Measurements from ENCODE around the gene SLCO2A1. TPM values are rescaled to one million over a fixed set of nuclear protein-coding genes. Genes with fewer than 3 reads are reported as not detected.

Gene SLCO2A1
- total RNA-seq, 2 donors from 2014 or later, result 0.10 TPM; not detected in 1

DNA sequence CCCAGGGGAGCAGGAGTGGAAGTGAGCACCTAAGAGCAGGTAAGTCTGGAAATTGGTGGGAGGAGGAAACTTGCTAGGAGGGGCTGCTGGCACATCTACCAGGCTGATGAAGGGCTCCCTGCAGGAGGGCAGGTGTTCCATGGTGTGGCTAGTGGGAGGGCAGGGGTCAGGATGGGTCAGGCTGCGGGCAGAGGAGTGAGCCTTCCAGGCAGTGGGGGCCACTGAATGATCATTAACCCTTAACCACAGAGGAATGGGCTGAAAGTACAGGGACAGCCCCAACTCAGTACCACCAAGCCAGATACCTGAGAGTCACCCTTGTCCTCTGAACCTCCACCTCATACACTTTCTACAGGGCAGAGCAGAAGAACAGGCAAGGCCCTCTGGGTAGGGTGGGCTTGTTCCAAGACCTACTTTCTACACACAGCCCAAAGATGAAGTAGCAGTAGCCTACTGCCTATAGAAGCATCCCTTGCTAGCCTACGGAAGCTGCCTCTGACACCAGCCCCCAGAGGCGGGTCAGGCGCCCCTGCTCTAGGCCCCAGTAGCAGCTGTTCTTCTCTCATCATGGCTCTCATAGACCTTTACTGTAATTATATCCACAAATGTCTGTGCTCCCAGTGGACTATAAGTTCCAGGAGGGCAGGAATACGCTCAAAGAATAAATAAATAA lies 138.6 kb downstream of the SLCO2A1 start:
- Mint-ChIP-seq H3K27me3 (ENCODE audit: low read depth) (peaks cover 20% of the 10 kb centered on the region), H3K4me1 (ENCODE audit: low read depth) (no peaks in the 10 kb centered on the region), H3K9me3 (no peaks in the 10 kb centered on the region), H3K27ac (no peak overlapping the region), H3K4me3 (no peak overlapping the region), H3K36me3 (ENCODE audit: insufficient read depth in 2 of 2) (no peaks in the 10 kb centered on the region)
- no peak for DNase-seq
- no peak for ATAC-seq (replicated peaks in 1 of 2)

GRCh38 chr3:133890037-133890436 lies 139.7 kb downstream of the SLCO2A1 start:
- ATAC-seq (replicated peaks in 1 of 2), result no peak
- Mint-ChIP-seq H3K4me1 (ENCODE audit: low read depth) (no peaks in the 10 kb centered on the region), H3K36me3 (ENCODE audit: insufficient read depth in 2 of 2) (no peaks in the 10 kb centered on the region), H3K27me3 (ENCODE audit: low read depth) (peaks cover 24% of the 10 kb centered on the region), H3K4me3 (no peak overlapping the region), H3K9me3 (no peaks in the 10 kb centered on the region), H3K27ac (no peak overlapping the region)
- DNase-seq, result no peak

DNA sequence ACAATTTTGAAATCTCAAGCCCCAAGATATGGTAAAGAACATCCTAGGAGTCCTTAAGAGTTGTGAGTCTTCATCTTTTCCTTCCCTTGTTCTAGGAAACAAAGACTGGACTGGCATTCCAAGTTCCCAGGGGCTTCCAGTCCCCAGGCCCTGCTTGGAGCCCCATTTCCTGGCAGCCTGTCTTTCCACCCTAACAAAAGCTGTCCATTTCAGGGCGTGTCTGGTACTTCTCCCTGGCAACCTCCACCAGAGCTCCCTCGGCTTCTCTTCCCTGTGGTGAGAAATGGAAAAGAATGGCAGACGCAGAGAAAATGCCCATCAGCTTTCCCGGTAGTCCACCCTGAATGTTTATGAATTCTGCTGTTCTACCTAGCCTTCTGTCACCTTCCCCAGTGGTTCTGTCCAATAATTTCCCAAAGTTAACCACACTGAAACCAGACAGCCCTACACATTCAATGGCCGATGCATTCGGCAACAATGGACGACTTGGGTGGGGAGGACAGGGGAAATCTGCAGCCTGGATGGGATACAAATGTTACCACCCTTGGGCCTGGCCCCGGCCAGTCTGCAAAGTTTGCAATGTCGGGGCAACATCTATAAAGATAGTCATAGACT lies 140.9 kb downstream of the SLCO2A1 start:
- no peak for DNase-seq
- Mint-ChIP-seq H3K27me3 (ENCODE audit: low read depth) (peaks cover 24% of the 10 kb centered on the region), H3K4me3 (no peak overlapping the region), H3K4me1 (ENCODE audit: low read depth) (no peaks in the 10 kb centered on the region), H3K36me3 (ENCODE audit: insufficient read depth in 2 of 2) (no peaks in the 10 kb centered on the region), H3K9me3 (no peaks in the 10 kb centered on the region), H3K27ac (no peak overlapping the region)
- no peak for ATAC-seq (replicated peaks in 1 of 2)

DNA sequence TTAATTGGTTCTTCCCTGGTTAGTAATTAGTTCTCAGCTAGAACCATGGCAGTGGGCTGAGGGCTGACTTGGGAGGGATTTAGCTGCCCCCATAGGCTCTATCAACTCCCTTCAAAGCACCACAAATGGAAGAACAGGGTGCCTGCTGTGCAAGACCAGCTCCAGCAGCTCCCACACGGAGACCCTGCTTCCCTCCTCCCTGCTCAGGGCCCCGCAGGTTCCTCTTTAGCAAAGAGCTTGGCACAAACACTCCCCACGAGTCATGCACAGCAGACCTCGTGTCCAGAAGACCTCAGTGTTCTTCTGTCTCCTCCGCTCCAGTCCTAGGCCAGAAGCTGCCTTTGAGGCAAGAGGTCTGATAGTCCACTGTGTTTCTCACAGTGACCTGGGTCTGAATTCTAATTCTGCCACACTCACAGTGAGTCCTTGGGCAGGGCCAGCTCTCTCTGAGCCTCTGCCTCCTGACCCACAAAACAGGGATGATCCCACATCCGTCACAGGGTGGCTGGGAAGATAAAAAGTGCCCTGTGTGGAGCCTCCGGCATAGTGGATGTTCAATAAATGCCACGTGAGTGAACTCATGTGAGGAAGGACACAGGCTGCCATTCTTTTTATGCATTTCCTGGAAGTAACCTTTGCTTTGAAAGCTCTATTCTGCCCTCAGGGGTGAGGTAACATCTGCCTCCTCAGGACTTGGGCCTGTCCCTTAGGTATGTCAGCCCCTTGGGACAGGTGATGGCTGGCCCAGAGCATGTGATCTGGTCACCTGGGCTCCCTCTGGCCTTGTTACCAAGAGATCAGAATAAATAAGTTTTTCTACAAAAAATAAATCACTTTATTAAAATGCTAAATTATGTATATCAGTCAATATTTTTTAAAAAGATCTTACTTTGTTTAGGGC lies 141.7 kb downstream of the SLCO2A1 start:
- no peak overlapping the region for H3K27ac Mint-ChIP-seq
- H3K9me3 Mint-ChIP-seq, result no peaks in the 10 kb centered on the region

DNA sequence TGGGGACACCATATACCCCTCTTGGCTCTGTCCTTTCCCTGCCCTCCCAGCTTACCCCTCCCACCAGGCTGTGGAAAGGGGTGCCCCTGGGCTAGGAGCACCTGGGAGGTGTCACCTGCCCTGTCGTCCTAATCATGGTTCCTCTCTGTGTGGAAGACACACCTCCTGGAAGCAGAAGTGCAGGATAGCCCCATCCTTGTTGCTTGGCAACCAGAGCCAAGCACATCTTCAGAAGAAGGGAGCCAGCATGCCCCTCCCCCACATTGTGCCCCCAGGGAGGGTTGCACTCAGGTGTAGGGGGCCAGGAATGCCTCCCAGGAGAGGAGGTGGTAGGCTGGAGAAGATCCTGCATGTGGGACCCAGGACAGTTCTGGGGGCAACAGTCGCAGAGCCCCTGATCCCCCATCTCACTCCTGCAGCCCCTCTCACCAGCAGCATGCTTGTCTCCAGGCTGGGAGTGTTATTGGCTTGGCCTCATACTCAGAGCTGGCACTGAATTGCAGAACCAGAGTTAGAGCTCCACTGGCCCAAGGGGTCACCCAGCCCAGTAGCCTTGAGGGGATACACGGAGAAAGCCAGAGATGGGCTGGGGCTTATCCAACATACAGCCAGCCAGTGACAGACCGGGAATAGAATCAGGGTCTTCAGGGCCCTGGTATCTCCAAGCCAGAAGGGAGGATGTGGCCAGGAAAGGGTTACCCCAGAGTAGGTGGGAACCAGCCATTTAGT lies 142.5 kb downstream of the SLCO2A1 start:
- peaks cover 16% of the 10 kb centered on the region for H3K27me3 Mint-ChIP-seq (ENCODE audit: low read depth)
- DNase-seq, result no peak
- H3K4me1 Mint-ChIP-seq (ENCODE audit: low read depth), result peaks cover 9% of the 10 kb centered on the region
- H3K4me3 Mint-ChIP-seq, result no peak overlapping the region
- no peak overlapping the region for H3K27ac Mint-ChIP-seq
- no peak for ATAC-seq (replicated peaks in 1 of 2)
- no peaks in the 10 kb centered on the region for H3K9me3 Mint-ChIP-seq
- peaks cover 0 to under 1% of the 10 kb centered on the region in 2 donors for H3K36me3 Mint-ChIP-seq (ENCODE audit: insufficient read depth in 2 of 2)

More for the DNA sequence above, 141.7 kb downstream of the SLCO2A1 start:
- H3K27me3 Mint-ChIP-seq (ENCODE audit: low read depth), result peaks cover 18% of the 10 kb centered on the region
- H3K4me3 Mint-ChIP-seq, result no peak overlapping the region
- ATAC-seq (replicated peaks in 1 of 2), result no peak
- no peak for DNase-seq
- H3K4me1 Mint-ChIP-seq (ENCODE audit: low read depth), result peaks cover under 1% of the 10 kb centered on the region
- H3K36me3 Mint-ChIP-seq (ENCODE audit: insufficient read depth in 2 of 2), result no peaks in the 10 kb centered on the region

GRCh38 chr3:133886031-133886722 lies 143.5 kb downstream of the SLCO2A1 start:
- H3K9me3 Mint-ChIP-seq, result no peaks in the 10 kb centered on the region
- no peak for ATAC-seq (replicated peaks in 1 of 2)
- H3K4me3 Mint-ChIP-seq, result no peak overlapping the region
- H3K27ac Mint-ChIP-seq, result no peak overlapping the region
- peaks cover 0 to 5% of the 10 kb centered on the region in 2 donors for H3K36me3 Mint-ChIP-seq (ENCODE audit: insufficient read depth in 2 of 2)
- H3K4me1 Mint-ChIP-seq (ENCODE audit: low read depth), result peaks cover 19% of the 10 kb centered on the region
- H3K27me3 Mint-ChIP-seq (ENCODE audit: low read depth), result peaks cover 16% of the 10 kb centered on the region
- no peak for DNase-seq

- Mint-ChIP-seq H3K4me3 (no peak overlapping the region), H3K9me3 (no peaks in the 10 kb centered on the region), H3K27ac (no peak overlapping the region), H3K27me3 (ENCODE audit: low read depth) (peaks cover 16% of the 10 kb centered on the region), H3K36me3 (ENCODE audit: insufficient read depth in 2 of 2) (peaks cover 0 to 5% of the 10 kb centered on the region in 2 donors), H3K4me1 (ENCODE audit: low read depth) (peaks cover 19% of the 10 kb centered on the region)
- ATAC-seq (replicated peaks in 1 of 2) (no peak), DNase-seq (no peak)
Observed at GRCh38 chr3:133884887-133885711, 144.6 kb downstream of the SLCO2A1 start.

GRCh38 chr3:133884054-133884886 lies 145.5 kb downstream of the SLCO2A1 start:
- no peak for DNase-seq
- no peaks in the 10 kb centered on the region for H3K9me3 Mint-ChIP-seq
- peaks cover 19% of the 10 kb centered on the region for H3K4me1 Mint-ChIP-seq (ENCODE audit: low read depth)
- H3K27ac Mint-ChIP-seq, result no peak overlapping the region
- peaks cover 16% of the 10 kb centered on the region for H3K27me3 Mint-ChIP-seq (ENCODE audit: low read depth)
- no peak overlapping the region for H3K4me3 Mint-ChIP-seq
- no peak for ATAC-seq (replicated peaks in 1 of 2)
- H3K36me3 Mint-ChIP-seq (ENCODE audit: insufficient read depth in 2 of 2), result peaks cover 0 to 5% of the 10 kb centered on the region in 2 donors

GRCh38 chr3:133883641-133884040 lies 146.1 kb downstream of the SLCO2A1 start:
- Mint-ChIP-seq H3K4me3 (no peak overlapping the region), H3K9me3 (no peaks in the 10 kb centered on the region), H3K4me1 (ENCODE audit: low read depth) (peaks cover 19% of the 10 kb centered on the region), H3K36me3 (ENCODE audit: insufficient read depth in 2 of 2) (peaks cover 0 to 5% of the 10 kb centered on the region in 2 donors), H3K27me3 (ENCODE audit: low read depth) (peaks cover 17% of the 10 kb centered on the region), H3K27ac (no peak overlapping the region)
- DNase-seq (no peak), ATAC-seq (replicated peaks in 1 of 2) (no peak)

DNA sequence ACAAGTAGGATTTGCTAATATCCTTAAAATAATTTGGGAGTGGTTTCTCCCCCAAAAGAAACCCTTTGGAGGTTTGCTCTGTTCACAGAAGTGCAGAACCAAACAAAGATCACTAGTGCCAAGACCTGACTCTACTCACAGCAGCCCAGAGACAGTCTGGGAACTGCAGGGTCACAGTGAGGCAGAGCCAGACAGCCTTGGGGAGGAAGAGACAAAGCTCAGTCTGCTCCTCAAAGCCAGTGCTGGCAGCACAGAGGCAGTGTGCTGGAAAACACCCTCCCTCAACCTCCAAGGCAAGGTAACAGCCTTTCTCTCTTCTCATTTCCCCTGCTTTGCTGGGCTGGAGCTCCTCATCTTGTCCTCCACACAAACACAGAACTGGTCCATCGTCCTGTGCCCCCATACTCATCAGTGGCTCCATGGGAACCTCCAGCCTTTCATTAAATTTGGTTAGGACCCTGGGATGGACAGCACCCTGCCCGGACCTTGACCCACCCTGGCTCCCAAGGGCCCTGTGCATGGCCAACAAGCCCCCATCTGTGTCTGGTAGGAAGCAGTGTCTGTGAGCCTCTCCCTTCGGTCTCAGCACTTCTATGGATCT lies 146.6 kb downstream of the SLCO2A1 start:
- H3K9me3 Mint-ChIP-seq, result peaks cover under 1% of the 10 kb centered on the region in 2 donors
- no peak overlapping the region for H3K4me3 Mint-ChIP-seq
- H3K4me1 Mint-ChIP-seq (ENCODE audit: low read depth), result peaks cover 19% of the 10 kb centered on the region
- H3K36me3 Mint-ChIP-seq (ENCODE audit: insufficient read depth in 2 of 2), result peaks cover under 1 to 8% of the 10 kb centered on the region in 2 donors
- no peak overlapping the region for H3K27ac Mint-ChIP-seq
- H3K27me3 Mint-ChIP-seq (ENCODE audit: low read depth), result peaks cover 23% of the 10 kb centered on the region
- DNase-seq (no peak), ATAC-seq (replicated peaks in 1 of 2) (no peak)

Measured in activated T-cell treated with anti-CD3 and anti-CD28 coated beads, Interleukin-2, amount 50 U/mL, for 72 hours (primary cell).